H1 (cell line): ENCODE results near the gene DPT. TPM values are rescaled to one million over a fixed set of nuclear protein-coding genes. Genes with fewer than 3 reads are reported as not detected.

ENCODE experiments used
- CTCF ChIA-PET: fragments of 300-600 bp; sonication (Branson Sonifier 250); formaldehyde crosslinking; loops from one replicate; lab custom pipeline; 2021; ENCODE audit not compliant: partially characterized antibody; lab: Charles Lee
- POLR2A ChIA-PET: fragments of 300-600 bp; sonication (Branson Sonifier 250); formaldehyde crosslinking; loops from one replicate; lab custom pipeline; 2021; ENCODE audit warnings: inconsistent platforms; ENCODE audit not compliant: partially characterized antibody; lab: Charles Lee
- DNase-seq, 2 experiments: peaks; one replicate each; pipeline versions ENCODE4 v3.0.0 to v3.0.0-alpha.2; 2010 to 2022; ENCODE audit warnings: low spot score in 2 of 2, low read depth in 1 of 2, mixed read lengths in 1 of 2
- FAIRE-seq: peaks from 2 replicates; lab custom pipeline; 2011; peaks lifted over from hg19 to GRCh38; lab: Jason Lieb, UNC
- H2AFZ ChIP-seq: 2 replicates; pipeline ENCODE4 v1.8.1; 2012; ENCODE audit warnings: low read length, inconsistent platforms
- H2AK5ac ChIP-seq: 2 replicates; pipeline ENCODE4 v1.6.1; 2013; ENCODE audit warnings: low read depth, low read length
- H2BK120ac ChIP-seq: replicated peaks from 2 replicates; pipeline ENCODE3; 2013; ENCODE audit warnings: low read depth, low read length, inconsistent platforms
- H2BK12ac ChIP-seq: 2 replicates; pipeline ENCODE4 v1.6.1; 2013; ENCODE audit warnings: low read depth, low read length
- H2BK15ac ChIP-seq: 2 replicates; pipeline ENCODE4 v1.6.1; 2013; ENCODE audit warnings: low read length
- H2BK20ac ChIP-seq: 2 replicates; pipeline ENCODE4 v1.6.1; 2013; ENCODE audit warnings: low read length
- H2BK5ac ChIP-seq: 2 replicates; pipeline ENCODE4 v1.6.1; 2013; ENCODE audit warnings: low read depth, low read length
- H3K14ac ChIP-seq: 2 replicates; pipeline ENCODE4 v1.6.1; 2013; ENCODE audit warnings: inconsistent platforms; ENCODE audit not compliant: insufficient read length
- H3K18ac ChIP-seq: 2 replicates; pipeline ENCODE4 v1.6.1; 2013; ENCODE audit warnings: low read length; ENCODE audit errors: extremely low read depth
- H3K23ac ChIP-seq: 2 replicates; pipeline ENCODE4 v1.6.1; 2013; ENCODE audit warnings: inconsistent platforms; ENCODE audit not compliant: insufficient read length
- H3K23me2 ChIP-seq: 2 replicates; pipeline ENCODE4 v1.6.1; 2013; ENCODE audit warnings: low read depth, low read length
- H3K27ac ChIP-seq: 2 replicates; pipeline ENCODE4 v1.6.1; 2011; ENCODE audit warnings: low read depth, low read length, inconsistent platforms
- H3K27me3 ChIP-seq, 4 experiments: replicated peaks in 1 of 4; 1 replicate in 1 of 4; 2 replicates in 3 of 4; pipeline versions ENCODE4 v1.6.1 to v1.8.1; 2011 to 2013; ENCODE audit warnings: low read length in 3 of 4, mild to moderate bottlenecking in 3 of 4, inconsistent platforms in 2 of 4, mixed read lengths in 2 of 4, moderate library complexity in 1 of 4; ENCODE audit not compliant: control insufficient read depth in 3 of 4, insufficient read depth in 3 of 4; ENCODE audit errors: extremely low read depth in 1 of 4
- H3K36me3 ChIP-seq, 4 experiments: 2 replicates each; pipeline versions ENCODE4 v1.6.1 to v1.8.1; 2011 to 2013; ENCODE audit warnings: mild to moderate bottlenecking in 4 of 4, low read length in 3 of 4, moderate library complexity in 2 of 4, control low read depth in 1 of 4, inconsistent platforms in 1 of 4; ENCODE audit not compliant: insufficient read depth in 4 of 4, control insufficient read depth in 2 of 4
- H3K4ac ChIP-seq: replicated peaks from 2 replicates; pipeline ENCODE3; 2013; ENCODE audit warnings: low read length, low read depth, mixed read lengths, inconsistent platforms; ENCODE audit not compliant: insufficient read length
- H3K4me1 ChIP-seq, 4 experiments: replicated peaks in 1 of 4; 1 replicate in 1 of 4; 2 replicates in 3 of 4; pipeline versions ENCODE4 v1.6.1 to v1.8.1; 2011 to 2013; ENCODE audit warnings: low read length in 3 of 4, inconsistent platforms in 2 of 4, mixed read lengths in 1 of 4; ENCODE audit not compliant: insufficient read depth in 4 of 4, control insufficient read depth in 3 of 4
- H3K4me2 ChIP-seq, 2 experiments: 2 replicates each; pipeline versions ENCODE4 v1.6.1 to v1.8.1; 2011 to 2013; ENCODE audit warnings: low read depth in 2 of 2, low read length in 2 of 2, control low read depth in 1 of 2, inconsistent platforms in 1 of 2, mild to moderate bottlenecking in 1 of 2; ENCODE audit not compliant: insufficient read depth in 1 of 2
- H3K4me3 ChIP-seq, 4 experiments: fragments of 200-600, 300-600 bp in 1 of 4; sonication (generic), shearing (Covaris generic), sonication (Bioruptor Twin) in 1 of 4; 2 replicates each; pipeline versions ENCODE4 v1.5.1 to v1.8.1; 2011 to 2016; ENCODE audit warnings: low read length in 4 of 4, low read depth in 3 of 4, control low read depth in 2 of 4, inconsistent platforms in 2 of 4, mild to moderate bottlenecking in 2 of 4, mixed read lengths in 1 of 4, moderate library complexity in 1 of 4; ENCODE audit not compliant: insufficient read depth in 2 of 4; ENCODE audit errors: extremely low read depth in 1 of 4
- H3K56ac ChIP-seq: replicated peaks from 2 replicates; pipeline ENCODE3; 2013; ENCODE audit warnings: low read depth, mild to moderate bottlenecking, mixed read lengths, low read length, inconsistent platforms; ENCODE audit not compliant: insufficient read length
- H3K79me1 ChIP-seq: 2 replicates; pipeline ENCODE4 v1.6.1; 2013; ENCODE audit warnings: low read depth, low read length, control low read depth
- H3K79me2 ChIP-seq, 2 experiments: 2 replicates each; pipeline versions ENCODE4 v1.6.1 to v1.8.1; 2012 to 2013; ENCODE audit warnings: low read length in 2 of 2, mild to moderate bottlenecking in 2 of 2, inconsistent platforms in 1 of 2; ENCODE audit not compliant: insufficient read depth in 2 of 2, control insufficient read depth in 1 of 2
- H3K9ac ChIP-seq, 4 experiments: replicated peaks in 1 of 4; 1 replicate in 1 of 4; 2 replicates in 3 of 4; pipeline versions ENCODE4 v1.6.1 to v1.8.1; 2011 to 2013; ENCODE audit warnings: low read depth in 3 of 4, low read length in 3 of 4, control low read depth in 2 of 4, mild to moderate bottlenecking in 2 of 4, moderate library complexity in 2 of 4, inconsistent platforms in 1 of 4; ENCODE audit errors: extremely low read depth in 1 of 4
- H3K9me3 ChIP-seq, 2 experiments: 2 replicates each; pipeline versions ENCODE4 v1.6.1 to v1.8.1; 2012 to 2013; ENCODE audit warnings: mild to moderate bottlenecking in 2 of 2, moderate library complexity in 2 of 2, control low read depth in 1 of 2, inconsistent platforms in 1 of 2, low read depth in 1 of 2, low read length in 1 of 2, mixed read lengths in 1 of 2; ENCODE audit not compliant: insufficient read depth in 2 of 2
- H4K20me1 ChIP-seq, 2 experiments: replicated peaks in 1 of 2; 2 replicates each; pipeline versions ENCODE3 to v1.8.1; 2011 to 2013; ENCODE audit warnings: inconsistent platforms in 2 of 2, low read length in 2 of 2, mild to moderate bottlenecking in 1 of 2; ENCODE audit not compliant: insufficient read depth in 2 of 2, control insufficient read depth in 1 of 2
- H4K5ac ChIP-seq: 2 replicates; pipeline ENCODE4 v1.6.1; 2013; ENCODE audit warnings: low read length, low read depth, mixed read lengths, inconsistent platforms; ENCODE audit not compliant: insufficient read length
- H4K8ac ChIP-seq: 2 replicates; pipeline ENCODE4 v1.8.0; 2013; ENCODE audit warnings: mild to moderate bottlenecking, moderate library complexity, low read length, inconsistent platforms; ENCODE audit not compliant: insufficient read depth; ENCODE audit errors: extremely low read depth
- H4K91ac ChIP-seq: replicated peaks from 2 replicates; pipeline ENCODE3; 2013; ENCODE audit warnings: low read length, mixed read lengths, inconsistent platforms; ENCODE audit not compliant: insufficient read length
- ASH2L ChIP-seq: fragments of 200-600, 300-600 bp; sonication (generic); IDR thresholded peaks from one replicate; pipeline ENCODE4 v1.7.1; 2017; ENCODE audit warnings: low read length
- CREB1 ChIP-seq: IDR thresholded peaks from 2 replicates; pipeline ENCODE4 v1.6.1; 2012; ENCODE audit warnings: inconsistent platforms
- CTBP2 ChIP-seq: IDR thresholded peaks from 2 replicates; pipeline ENCODE4 v1.7.0; 2011; ENCODE audit warnings: borderline replicate concordance, mild to moderate bottlenecking, moderate library complexity, mixed read lengths, low read length; ENCODE audit not compliant: insufficient read depth, insufficient read length
- KDM1A ChIP-seq: fragments of 200-600, 300-600 bp; sonication (generic); IDR thresholded peaks from 2 replicates; pipeline ENCODE4 v1.7.1; 2016; ENCODE audit warnings: mild to moderate bottlenecking, low read length, borderline replicate concordance
- NANOG ChIP-seq: IDR thresholded peaks from 2 replicates; pipeline ENCODE4 v1.6.1; 2011; ENCODE audit warnings: low read length, low read depth, mild to moderate bottlenecking, inconsistent platforms; ENCODE audit not compliant: insufficient read depth, poor library complexity, severe bottlenecking
- POLR2A ChIP-seq, 2 experiments: IDR thresholded peaks; 1 replicate in 1 of 2; 2 replicates in 1 of 2; pipeline ENCODE4 v1.6.1; 2011; ENCODE audit warnings: low read depth in 2 of 2, low read length in 2 of 2, mild to moderate bottlenecking in 2 of 2; ENCODE audit errors: control extremely low read depth in 1 of 2
- SAP30 ChIP-seq: fragments of 300-600 bp; sonication (generic); IDR thresholded peaks from 2 replicates; pipeline ENCODE4 v1.7.1; 2012; ENCODE audit warnings: low read length, moderate library complexity, mild to moderate bottlenecking, inconsistent platforms; ENCODE audit not compliant: insufficient read depth, insufficient replicate concordance
- SIX5 ChIP-seq: IDR thresholded peaks from 2 replicates; pipeline ENCODE4 v1.6.1; 2011; ENCODE audit warnings: mild to moderate bottlenecking, low read depth, low read length
- SRF ChIP-seq: IDR thresholded peaks from 2 replicates; pipeline ENCODE4 v1.6.1; 2011; ENCODE audit warnings: mild to moderate bottlenecking, low read depth, low read length, moderate library complexity
- WGBS, 2 experiments: shearing (Covaris generic) in 1 of 2; methylation state at CpG; one replicate each; pipeline versions ENCODE4 v1.1.6 to v1.1.7; 2013 to 2015; ENCODE audit warnings: low lambda C conversion rate in 2 of 2, mixed read lengths in 2 of 2, inconsistent platforms in 1 of 2, low coverage in 1 of 2, missing lambda C conversion rate in 1 of 2; ENCODE audit not compliant: insufficient replicate concordance in 2 of 2, insufficient coverage in 1 of 2, insufficient read length in 1 of 2; ENCODE audit errors: extremely low coverage in 1 of 2, missing lambda C conversion rate in 1 of 2; 5-methylcytosine and 5-hydroxymethylcytosine counted together
- polyA plus RNA-seq, 7 experiments: library from polyadenylated mRNA; depleted of rRNA in 3 of 7; stranded (reverse) in 5 of 7; unstranded in 2 of 7; fragments of >200 nt in 5 of 7; fragments of 200-250 nt in 2 of 7; gene quantifications; 1 replicate in 5 of 7; 2 replicates in 1 of 7; 4 replicates in 1 of 7; pipeline versions ENCODE4 v1.2.1 to v1.2.3, GENCODE V29; 2011 to 2013; ENCODE audit warnings: missing spikeins in 2 of 7, mixed read lengths in 2 of 7
- total RNA-seq: library from RNA; stranded (reverse); fragmentation: NEBNext Ultra II Directional; extraction: Animal tissue kit (Norgen Biotek cat#: 25700); gene quantifications from 2 replicates; pipeline ENCODE4 v1.2.1, GENCODE V29; 2021
- TF ChIP-seq, protein P1 (sequence below): IDR thresholded peaks from 2 replicates; pipeline ENCODE4 v1.6.1; 2011; ENCODE audit warnings: low read length, improper control_type of control experiment
- TF ChIP-seq, protein P2 (sequence below): IDR thresholded peaks from 2 replicates; pipeline ENCODE4 v1.6.1; 2012; ENCODE audit warnings: inconsistent platforms

Gene DPT
- total and polyA plus RNA-seq, 2 of the 8 experiments (the other 6 are each of a cell fraction or from before 2014, with no cell fraction given), result not detected

GRCh38 chr1:168709405-168710363 lies 19.3 kb downstream of the DPT start:
- no peak for FAIRE-seq
- H3K14ac ChIP-seq, result no peak overlapping the region
- WGBS, 2 experiments, result 83% methylated on average over 9 of the region's 9 CpGs; no CpG with 5 or more reads in 1 of the 2 experiments
- H3K27ac ChIP-seq, result no peak overlapping the region
- H2BK12ac ChIP-seq, result no peak overlapping the region
- no peak overlapping the region for H2BK15ac ChIP-seq
- H4K20me1 ChIP-seq, result no peaks in the 10 kb centered on the region
- H3K79me1 ChIP-seq, result no peaks in the 10 kb centered on the region
- H3K4me3 ChIP-seq, result no peak overlapping the region
- H3K4ac ChIP-seq, result no peak overlapping the region
- H2BK120ac ChIP-seq, result no peak overlapping the region
- H2AK5ac ChIP-seq, result no peak overlapping the region
- H3K18ac ChIP-seq, result no peak overlapping the region
- H3K23ac ChIP-seq, result no peak overlapping the region
- H2BK5ac ChIP-seq, result no peak overlapping the region
- no peak overlapping the region for H3K56ac ChIP-seq
- H2AFZ ChIP-seq, result no peak overlapping the region
- H4K5ac ChIP-seq, result no peak overlapping the region
- no peak overlapping the region for H3K4me2 ChIP-seq
- DNase-seq, result no peak
- no peak overlapping the region for H4K8ac ChIP-seq
- ChIA-PET POLR2A (no interaction called here), CTCF (interaction anchor here (0.6 kb wide), 1 partner anchor 10 kb away, joined by 3 read pairs; no protein-coding TSS in a partner anchor)
- H3K36me3 ChIP-seq, result no peaks in the 10 kb centered on the region
- no peak overlapping the region for H3K9ac ChIP-seq
- no peaks in the 10 kb centered on the region for H3K79me2 ChIP-seq
- H2BK20ac ChIP-seq, result no peak overlapping the region
- no peaks in the 10 kb centered on the region for H3K9me3 ChIP-seq
- no peaks in the 10 kb centered on the region; a peak in 1 of 7 replicates for H3K4me1 ChIP-seq
- H4K91ac ChIP-seq, result no peak overlapping the region
- H3K27me3 ChIP-seq, result no peaks in the 10 kb centered on the region
- no peaks in the 10 kb centered on the region for H3K23me2 ChIP-seq
- TF ChIP-seq SAP30 (no peak), POLR2A (IDR thresholded peaks at IDR 0.05; ENCODE audit: control extremely low read depth in 1 of 2, low read depth in 2 of 2, low read length in 2 of 2) (no peak), ASH2L (no peak), NANOG (no peak), CTBP2 (no peak), KDM1A (no peak), CREB1 (no peak), SRF (no peak), SIX5 (no peak)
- TF ChIP-seq, protein P1, sequence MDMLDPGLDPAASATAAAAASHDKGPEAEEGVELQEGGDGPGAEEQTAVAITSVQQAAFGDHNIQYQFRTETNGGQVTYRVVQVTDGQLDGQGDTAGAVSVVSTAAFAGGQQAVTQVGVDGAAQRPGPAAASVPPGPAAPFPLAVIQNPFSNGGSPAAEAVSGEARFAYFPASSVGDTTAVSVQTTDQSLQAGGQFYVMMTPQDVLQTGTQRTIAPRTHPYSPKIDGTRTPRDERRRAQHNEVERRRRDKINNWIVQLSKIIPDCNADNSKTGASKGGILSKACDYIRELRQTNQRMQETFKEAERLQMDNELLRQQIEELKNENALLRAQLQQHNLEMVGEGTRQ, result no peak
- TF ChIP-seq, protein P2, sequence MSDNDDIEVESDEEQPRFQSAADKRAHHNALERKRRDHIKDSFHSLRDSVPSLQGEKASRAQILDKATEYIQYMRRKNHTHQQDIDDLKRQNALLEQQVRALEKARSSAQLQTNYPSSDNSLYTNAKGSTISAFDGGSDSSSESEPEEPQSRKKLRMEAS, result no peak
